ENCODE data around the gene FREM1.

The FREM1 gene

GRCh38 chr9:14906000-14906399 lies 4.2 kb downstream of the FREM1 start:
- peaks cover 28% of the 10 kb centered on the region for H3K4me1 Mint-ChIP-seq
- no peak overlapping the region for H3K4me3 Mint-ChIP-seq
- H3K27me3 Mint-ChIP-seq (ENCODE audit: low read depth, poor library complexity) = no peaks in the 10 kb centered on the region
- no peak for TF ChIP-seq CTCF (IDR thresholded peaks at IDR 0.05)
- H3K27ac Mint-ChIP-seq = peak overlapping the region; percentile 64
- H3K9me3 Mint-ChIP-seq = no peaks in the 10 kb centered on the region
- no peak for DNase-seq
- H3K36me3 Mint-ChIP-seq (ENCODE audit: low read depth) = peaks cover 12% of the 10 kb centered on the region

GRCh38 chr9:14903040-14903439 lies 7.2 kb downstream of the FREM1 start:
- TF ChIP-seq CTCF (IDR thresholded peaks at IDR 0.05) = no peak
- H3K4me1 Mint-ChIP-seq = peaks cover 44% of the 10 kb centered on the region

GRCh38 chr9:14902561-14902960 lies 7.7 kb downstream of the FREM1 start:
- DNase-seq = no peak
- no peak for TF ChIP-seq CTCF (IDR thresholded peaks at IDR 0.05)
- H3K36me3 Mint-ChIP-seq (ENCODE audit: low read depth) = peaks cover 40% of the 10 kb centered on the region
- H3K9me3 Mint-ChIP-seq = peaks cover 9% of the 10 kb centered on the region
- peak overlapping the region; percentile 44 for H3K4me3 Mint-ChIP-seq
- H3K4me1 Mint-ChIP-seq = peaks cover 44% of the 10 kb centered on the region
- H3K27me3 Mint-ChIP-seq (ENCODE audit: low read depth, poor library complexity) = no peaks in the 10 kb centered on the region
- no peak overlapping the region for H3K27ac Mint-ChIP-seq

More at GRCh38 chr9:14903040-14903439, 7.2 kb downstream of the FREM1 start:
- H3K27ac Mint-ChIP-seq = no peak overlapping the region
- H3K9me3 Mint-ChIP-seq = peaks cover 5% of the 10 kb centered on the region
- H3K4me3 Mint-ChIP-seq = no peak overlapping the region
- no peaks in the 10 kb centered on the region for H3K27me3 Mint-ChIP-seq (ENCODE audit: low read depth, poor library complexity)
- no peak for DNase-seq
- peaks cover 36% of the 10 kb centered on the region for H3K36me3 Mint-ChIP-seq (ENCODE audit: low read depth)

GRCh38 chr9:14899815-14900193 lies 10.4 kb downstream of the FREM1 start:
- Mint-ChIP-seq H3K4me1 (peaks cover 44% of the 10 kb centered on the region), H3K27me3 (ENCODE audit: low read depth, poor library complexity) (no peaks in the 10 kb centered on the region), H3K9me3 (peaks cover 24% of the 10 kb centered on the region), H3K36me3 (ENCODE audit: low read depth) (peaks cover 60% of the 10 kb centered on the region), H3K4me3 (no peak overlapping the region), H3K27ac (no peak overlapping the region)
- no peak for DNase-seq
- no peak for TF ChIP-seq CTCF (IDR thresholded peaks at IDR 0.05)

GRCh38 chr9:14899042-14899814 lies 11.0 kb downstream of the FREM1 start:
- peaks cover 44% of the 10 kb centered on the region for H3K4me1 Mint-ChIP-seq
- H3K9me3 Mint-ChIP-seq = peaks cover 30% of the 10 kb centered on the region
- H3K27ac Mint-ChIP-seq = no peak overlapping the region
- H3K27me3 Mint-ChIP-seq (ENCODE audit: low read depth, poor library complexity) = no peaks in the 10 kb centered on the region
- DNase-seq = no peak
- H3K4me3 Mint-ChIP-seq = no peak overlapping the region
- peaks cover 63% of the 10 kb centered on the region for H3K36me3 Mint-ChIP-seq (ENCODE audit: low read depth)
- no peak for TF ChIP-seq CTCF (IDR thresholded peaks at IDR 0.05)

GRCh38 chr9:14895806-14896205 lies 14.4 kb downstream of the FREM1 start:
- Mint-ChIP-seq H3K4me3 (no peak overlapping the region), H3K4me1 (peaks cover 16% of the 10 kb centered on the region), H3K27ac (no peak overlapping the region), H3K9me3 (peaks cover 52% of the 10 kb centered on the region), H3K36me3 (ENCODE audit: low read depth) (peaks cover 90% of the 10 kb centered on the region), H3K27me3 (ENCODE audit: low read depth, poor library complexity) (no peaks in the 10 kb centered on the region)
- TF ChIP-seq CTCF (IDR thresholded peaks at IDR 0.05) = no peak
- no peak for DNase-seq
